Forelimb muscle (tissue), 1 donor: Measurements from ENCODE around the gene DOP1A. TPM values are rescaled to one million over a fixed set of nuclear protein-coding genes. Genes with fewer than 3 reads are reported as not detected.

Experiments used
- DNase-seq: peaks from one replicate; pipeline ENCODE4 v3.0.0-alpha.2; 2013; ENCODE audit warnings: low read depth
- polyA plus RNA-seq: library from polyadenylated mRNA; unstranded; fragments of 120-200 nt; gene quantifications from one replicate; pipeline ENCODE4 v1.2.1, GENCODE V29; 2013; ENCODE audit not compliant: insufficient read length

The DOP1A gene
- polyA plus RNA-seq, 1 donor = 12.9 TPM

GRCh38 chr6:83071707-83072106 is 4.2 kb downstream of the DOP1A start:
- no peak for DNase-seq

- DNase-seq = no peak
Measured at GRCh38 chr6:83072726-83073125, 5.3 kb downstream of the DOP1A start.

DNA sequence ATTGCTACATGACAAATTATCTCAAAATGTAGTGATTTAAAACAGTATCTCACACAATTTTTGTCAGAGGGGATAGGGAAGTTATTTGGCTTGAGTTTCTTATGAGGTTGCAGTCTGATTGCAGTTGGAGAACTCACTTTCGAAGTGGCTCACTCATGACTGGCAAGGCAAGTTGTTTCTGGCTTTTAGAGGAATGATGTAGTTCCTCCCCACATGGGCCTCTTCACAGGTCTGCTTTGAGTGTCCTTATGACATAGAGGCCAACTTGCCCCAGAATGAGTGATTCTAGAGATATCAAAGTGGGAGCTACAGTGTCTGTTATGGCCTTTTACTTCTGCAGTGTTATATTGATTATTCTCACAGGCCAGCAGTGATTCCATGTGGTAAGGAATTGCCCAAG is 6.1 kb downstream of the DOP1A start:
- no peak for DNase-seq

- no peak for DNase-seq
Measured at GRCh38 chr6:83083476-83083875, 16.0 kb downstream of the DOP1A start.

DNA sequence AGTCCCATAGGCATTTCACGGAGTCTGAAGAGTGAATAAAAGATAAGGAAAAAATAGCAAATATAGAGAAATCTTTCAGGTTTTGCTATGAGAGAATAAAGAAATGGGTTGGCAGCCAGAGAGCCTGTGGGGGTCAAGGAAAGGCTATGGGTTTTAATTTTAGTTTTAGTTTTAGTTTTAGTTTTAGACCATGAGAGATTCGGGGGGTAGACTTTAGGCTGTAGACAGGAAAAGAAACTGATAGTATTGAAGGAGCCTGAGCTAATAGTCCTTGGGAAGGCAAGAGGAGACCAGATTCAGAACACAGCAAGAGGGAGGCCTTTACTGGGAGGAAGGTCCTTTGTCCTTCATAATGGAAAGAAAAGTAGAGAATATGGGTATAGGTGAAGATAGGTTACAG is 19.3 kb downstream of the DOP1A start:
- no peak for DNase-seq

DNA sequence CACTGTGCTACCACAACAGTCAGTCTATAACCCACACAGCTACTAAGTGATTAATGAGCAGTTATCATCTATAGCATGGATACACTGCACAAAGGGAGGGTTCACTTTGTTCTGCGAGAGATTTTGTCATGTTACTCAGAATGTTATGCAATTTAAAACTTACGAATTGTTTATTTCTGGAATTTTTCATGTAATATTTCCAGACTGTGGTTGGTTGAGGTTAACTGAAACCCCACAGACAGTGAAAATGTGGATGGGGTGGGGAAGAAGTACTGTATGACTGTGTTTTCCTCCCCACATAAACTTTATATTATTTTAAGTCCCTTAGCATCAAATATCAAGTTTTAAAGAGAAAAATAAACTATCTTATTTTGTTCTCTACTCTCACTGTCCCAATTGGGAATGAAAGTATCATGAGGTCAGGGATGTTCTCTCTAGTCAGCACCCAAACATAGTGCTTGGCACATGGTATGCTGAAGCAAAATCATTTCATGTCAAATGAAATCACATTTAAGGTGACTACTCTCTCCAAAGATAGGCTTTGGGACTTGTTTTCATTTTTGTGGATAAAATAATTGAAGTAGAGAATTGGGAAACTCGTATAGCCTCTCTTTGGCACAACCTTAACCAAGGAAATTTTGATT is 25.4 kb downstream of the DOP1A start:
- no peak for DNase-seq

DNA sequence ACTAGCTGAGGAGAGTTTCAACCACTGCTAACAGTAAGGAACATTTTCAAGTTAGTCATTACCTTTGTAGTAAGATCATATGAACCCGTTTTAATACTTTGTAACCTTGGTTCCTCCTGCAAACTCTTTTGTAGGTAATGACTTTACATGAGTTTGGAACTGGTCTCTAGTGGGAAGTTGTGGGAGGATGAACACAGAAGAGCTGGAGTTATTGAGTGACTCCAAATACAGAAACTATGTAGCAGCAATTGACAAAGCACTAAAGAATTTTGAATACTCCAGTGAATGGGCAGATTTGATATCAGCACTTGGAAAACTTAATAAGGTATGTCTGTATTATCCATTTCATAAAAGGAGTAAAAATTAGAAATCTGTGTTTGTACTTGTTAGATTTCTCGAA is 29.3 kb downstream of the DOP1A start:
- no peak for DNase-seq

DNA sequence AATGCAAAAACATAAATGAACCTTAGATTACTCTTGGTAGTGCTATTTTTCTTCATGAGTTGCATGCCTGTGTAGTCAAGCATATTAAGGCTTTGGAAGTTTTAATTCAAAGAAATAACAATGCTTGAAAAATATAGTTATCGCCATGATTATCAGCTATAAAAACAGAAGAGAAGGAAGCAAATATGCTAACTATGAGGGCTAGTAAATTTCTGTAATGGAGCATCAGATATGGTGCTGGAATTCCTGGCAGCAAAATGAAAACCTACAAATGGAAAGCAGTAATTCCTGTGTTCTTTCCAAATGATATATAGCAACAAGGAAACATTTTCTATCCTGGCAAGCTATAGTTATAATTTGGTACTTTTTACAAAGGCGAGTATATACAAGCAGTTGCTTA is 29.7 kb downstream of the DOP1A start:
- DNase-seq = no peak

- no peak for DNase-seq
Measured at GRCh38 chr6:83097675-83098074, 30.2 kb downstream of the DOP1A start.

DNA sequence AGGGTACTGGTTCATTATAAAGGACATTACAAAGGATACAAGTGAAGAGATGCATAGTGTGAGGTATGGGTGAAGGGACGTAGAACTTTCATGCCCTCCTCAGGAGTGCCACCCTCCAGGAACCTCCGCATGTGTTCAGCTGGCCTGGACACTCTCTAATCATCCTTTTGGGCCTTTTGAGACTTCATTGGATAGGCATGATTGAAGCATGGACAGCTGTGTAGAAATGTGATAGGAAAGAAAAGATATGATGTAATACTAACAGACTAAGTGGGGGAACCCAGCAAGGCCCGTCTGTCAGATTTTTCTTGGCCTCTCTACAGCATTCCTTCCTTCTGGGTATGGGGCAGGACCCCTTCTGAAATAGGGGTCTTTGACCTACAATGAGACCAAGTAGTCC is 31.1 kb downstream of the DOP1A start:
- DNase-seq = no peak

GRCh38 chr6:83108378-83108777 is 40.9 kb downstream of the DOP1A start:
- no peak for DNase-seq

DNA sequence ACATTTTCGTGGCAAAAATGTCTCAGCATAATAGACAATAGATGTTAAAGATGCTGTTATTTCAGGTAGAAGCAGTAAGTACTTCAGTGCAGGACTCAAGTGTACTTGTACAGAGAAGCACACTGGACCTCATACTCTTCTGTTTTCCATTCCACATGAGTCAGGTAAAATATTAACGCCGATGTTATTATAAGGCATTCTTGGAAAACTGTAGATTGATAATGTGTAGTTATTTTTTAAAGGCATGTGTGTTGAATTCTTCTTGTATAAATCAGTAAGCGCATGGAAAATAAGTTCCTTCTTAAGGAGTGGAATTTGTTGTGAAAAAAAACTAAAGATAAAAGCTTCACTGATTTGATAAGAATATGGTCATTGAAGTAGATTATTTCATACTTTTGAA is 45.8 kb downstream of the DOP1A start:
- no peak for DNase-seq

- no peak for DNase-seq
Measured at GRCh38 chr6:83114164-83114563, 46.7 kb downstream of the DOP1A start.

GRCh38 chr6:83117802-83118201 is 50.3 kb downstream of the DOP1A start:
- DNase-seq = no peak

- DNase-seq = no peak
Measured at GRCh38 chr6:83119742-83120300, 52.4 kb downstream of the DOP1A start.

DNA sequence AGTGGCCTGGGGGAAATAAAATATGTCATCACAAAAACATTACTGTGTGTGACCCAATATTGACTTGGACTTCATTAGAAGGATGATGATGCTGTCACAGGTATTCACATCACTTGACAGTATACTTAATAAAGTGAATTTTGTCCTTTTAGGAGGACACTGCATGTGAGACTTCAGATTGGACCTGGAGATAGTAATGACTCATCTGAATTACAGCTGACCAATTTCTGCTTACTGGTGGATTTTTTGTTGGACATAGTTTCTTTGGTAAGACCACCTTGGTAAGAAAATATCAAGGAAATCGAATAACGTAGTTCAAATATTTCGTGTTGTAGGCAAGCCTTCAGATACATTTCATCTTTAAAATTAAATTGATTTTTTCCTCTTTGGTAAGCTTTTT is 57.1 kb downstream of the DOP1A start:
- no peak for DNase-seq

DNA sequence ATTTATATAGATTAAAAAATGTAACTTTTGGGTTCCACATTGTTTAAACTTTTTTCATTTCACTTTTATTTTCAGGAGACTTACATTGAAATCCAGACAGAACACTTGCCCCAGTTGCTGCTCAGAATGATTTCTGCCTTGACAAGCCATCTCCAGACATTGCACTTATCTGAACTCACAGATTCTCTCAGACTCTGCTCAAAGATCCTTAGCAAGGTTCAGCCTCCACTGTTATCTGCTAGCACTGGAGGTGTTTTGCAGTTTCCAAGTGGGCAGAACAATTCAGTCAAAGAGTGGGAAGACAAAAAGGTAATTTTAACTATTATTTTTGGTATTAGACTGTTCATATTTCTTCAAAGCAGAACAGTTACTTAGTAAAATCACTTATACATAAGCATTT is 58.0 kb downstream of the DOP1A start:
- DNase-seq = no peak

DNA sequence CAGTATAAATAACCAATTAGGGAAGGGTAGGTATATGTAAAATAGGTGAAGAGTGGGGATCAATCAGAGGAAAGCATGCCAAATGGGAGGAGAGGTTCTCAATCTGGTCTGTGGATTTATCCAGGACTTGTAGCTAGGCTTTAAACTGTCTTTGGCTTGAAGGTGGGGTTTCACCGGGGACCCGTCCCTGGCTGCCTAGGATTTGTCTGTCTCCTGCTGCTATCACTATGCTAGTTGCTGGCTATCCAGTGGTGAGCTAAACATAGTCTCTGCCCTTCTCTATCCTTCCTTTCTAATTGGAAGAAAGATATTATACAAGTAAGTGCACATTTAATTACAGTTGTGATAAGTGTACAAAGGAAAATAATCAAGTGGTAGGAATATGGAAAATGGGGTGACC is 58.8 kb downstream of the DOP1A start:
- no peak for DNase-seq

- no peak for DNase-seq
Measured at GRCh38 chr6:83126807-83127206, 59.3 kb downstream of the DOP1A start.

GRCh38 chr6:83127258-83127657 is 59.8 kb downstream of the DOP1A start:
- DNase-seq = no peak

DNA sequence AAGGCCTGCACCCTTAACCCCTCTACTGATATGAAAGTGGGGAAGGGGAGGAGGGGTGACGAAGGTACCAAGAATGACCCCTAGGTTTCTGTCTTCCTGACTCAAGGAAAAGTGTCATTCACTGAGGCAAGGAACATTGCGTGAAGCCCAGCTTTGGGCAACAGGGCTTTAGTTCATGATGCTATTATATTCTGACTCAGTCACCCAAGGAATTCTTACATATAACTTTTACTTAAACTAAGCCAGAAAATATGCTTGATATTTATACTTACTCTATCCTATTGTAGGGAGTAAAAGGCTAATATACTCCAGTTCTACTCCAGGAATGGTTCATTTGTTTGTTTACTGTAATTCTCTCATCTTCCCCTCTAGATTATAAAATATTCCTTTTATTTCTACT is 60.5 kb downstream of the DOP1A start:
- no peak for DNase-seq

DNA sequence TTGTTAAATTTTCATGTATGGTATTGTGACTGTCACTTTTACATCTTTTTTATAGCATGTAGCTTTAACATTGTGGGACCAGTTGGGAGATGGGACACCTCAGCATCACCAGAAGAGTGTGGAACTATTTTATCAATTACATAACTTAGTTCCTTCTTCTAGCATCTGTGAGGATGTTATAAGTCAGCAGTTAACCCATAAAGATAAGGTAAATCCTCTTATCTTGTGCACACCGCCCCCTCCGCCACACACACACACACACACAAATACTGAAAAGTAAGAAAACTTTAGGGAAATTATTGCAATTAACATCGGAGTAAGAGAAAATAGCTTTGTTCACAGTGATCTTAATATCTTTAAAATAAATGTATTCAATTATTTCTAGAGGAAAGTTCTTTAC is 64.7 kb downstream of the DOP1A start:
- DNase-seq = no peak

DNA sequence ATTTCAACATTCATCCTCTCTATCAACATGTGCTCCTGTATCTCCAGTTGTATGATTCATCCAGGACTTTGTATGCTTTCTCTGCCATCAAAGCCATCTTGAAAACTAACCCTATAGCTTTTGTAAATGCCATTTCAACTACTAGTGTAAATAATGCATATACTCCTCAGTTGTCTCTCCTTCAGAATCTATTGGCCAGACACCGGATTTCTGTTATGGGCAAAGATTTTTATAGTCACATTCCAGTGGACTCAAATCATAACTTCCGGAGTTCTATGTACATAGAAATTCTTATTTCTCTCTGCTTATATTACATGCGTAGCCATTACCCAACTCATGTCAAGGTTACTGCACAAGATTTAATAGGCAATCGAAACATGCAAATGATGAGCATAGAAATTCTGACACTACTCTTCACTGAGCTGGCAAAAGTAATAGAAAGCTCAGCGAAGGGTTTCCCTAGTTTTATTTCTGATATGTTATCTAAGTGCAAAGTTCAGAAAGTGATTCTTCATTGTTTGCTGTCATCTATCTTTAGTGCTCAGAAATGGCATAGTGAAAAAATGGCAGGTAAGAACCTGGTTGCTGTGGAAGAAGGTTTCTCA is 70.7 kb downstream of the DOP1A start:
- no peak for DNase-seq

DNA sequence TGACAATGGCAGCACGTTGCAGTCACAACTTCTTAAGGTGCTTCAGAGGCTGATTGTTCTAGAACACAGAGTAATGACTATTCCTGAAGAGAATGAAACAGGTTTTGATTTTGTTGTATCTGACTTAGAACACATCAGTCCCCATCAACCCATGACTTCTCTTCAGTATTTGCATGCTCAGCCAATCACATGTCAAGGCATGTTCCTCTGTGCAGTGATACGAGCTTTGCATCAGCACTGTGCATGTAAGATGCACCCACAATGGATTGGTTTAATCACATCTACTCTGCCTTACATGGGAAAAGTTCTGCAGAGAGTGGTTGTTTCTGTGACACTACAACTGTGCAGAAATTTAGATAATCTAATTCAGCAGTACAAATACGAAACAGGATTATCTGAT is 71.3 kb downstream of the DOP1A start:
- DNase-seq = no peak
